SK-N-SH (cell line): ENCODE results near the gene PHACTR3.

Source experiments
- CTCF ChIP-seq: fragments of 200-600 bp; sonication (generic); IDR thresholded peaks from 2 replicates; pipeline ENCODE4 v1.6.1; 2017; ENCODE audit warnings: antibody characterized with exemption, mild to moderate bottlenecking, moderate library complexity
- POLR2AphosphoS5 ChIP-seq: IDR thresholded peaks from 2 replicates; pipeline ENCODE4 v1.6.1; 2012; ENCODE audit warnings: low read depth, low read length
- SIN3A ChIP-seq: IDR thresholded peaks from 2 replicates; pipeline ENCODE4 v1.6.1; 2012; ENCODE audit warnings: low read depth, mild to moderate bottlenecking, low read length, moderate library complexity, borderline replicate concordance
- TF ChIP-seq, protein P1 (sequence below): IDR thresholded peaks from 2 replicates; pipeline ENCODE4 v1.4.0; 2012; ENCODE audit warnings: low read depth

GRCh38 chr20:59807909-59808728 is 203.8 kb downstream of the PHACTR3 start:
- TF ChIP-seq SIN3A, result no peak
- no peak for TF ChIP-seq CTCF
- TF ChIP-seq, protein P1, sequence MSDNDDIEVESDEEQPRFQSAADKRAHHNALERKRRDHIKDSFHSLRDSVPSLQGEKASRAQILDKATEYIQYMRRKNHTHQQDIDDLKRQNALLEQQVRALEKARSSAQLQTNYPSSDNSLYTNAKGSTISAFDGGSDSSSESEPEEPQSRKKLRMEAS, result no peak
- TF ChIP-seq POLR2AphosphoS5, result no peak
